ENCODE measurements around the gene GGCX.
"Not testable (repeated sequence)": the region's sequence is repeated elsewhere in the genome, so short reads cannot be mapped to it uniquely, and the experiment has no call there.

GGCX gene

GRCh38 chr2:85575739-85576138, 14.4 kb upstream of the GGCX start:
- no peak for DNase-seq (ENCODE audit: extremely low spot score)
- ChIA-PET POLR2A (interaction anchor here (1.1 to 3.0 kb wide), 2 partner anchors 19 to 36 kb away, joined by 3 to 14 read pairs; partner anchors contain the start of genes C2orf68 and RNF181), CTCF (no interaction called here)
- TF ChIP-seq ARNT (IDR thresholded peaks at IDR 0.05) (no peak), BHLHE40 (IDR thresholded peaks at IDR 0.05; ENCODE audit: borderline replicate concordance) (no peak), TARDBP (IDR thresholded peaks at IDR 0.05) (no peak), LEF1 (IDR thresholded peaks at IDR 0.05; ENCODE audit: borderline replicate concordance) (no peak), SP1 (IDR thresholded peaks at IDR 0.05) (no peak), FOXK2 (IDR thresholded peaks at IDR 0.05) (no peak), FOXA1 (IDR thresholded peaks at IDR 0.05) (no peak), FOXM1 (IDR thresholded peaks at IDR 0.05; ENCODE audit: borderline replicate concordance) (no peak), CTBP1 (IDR thresholded peaks at IDR 0.05; ENCODE audit: borderline replicate concordance) (no peak), ZNF384 (IDR thresholded peaks at IDR 0.05) (no peak), ELF4 (IDR thresholded peaks at IDR 0.05) (no peak), SUZ12 (IDR thresholded peaks at IDR 0.05) (no peak), HDGF (IDR thresholded peaks at IDR 0.05; ENCODE audit: borderline replicate concordance) (no peak), L3MBTL2 (conservative IDR thresholded peaks at IDR 0.05) (no peak)

GRCh38 chr2:85566265-85566664, 5.0 kb upstream of the GGCX start:
- TF ChIP-seq LEF1 (IDR thresholded peaks at IDR 0.05; ENCODE audit: borderline replicate concordance), result no peak
- POLR2A ChIA-PET, result interaction anchor here (1.8 kb wide), 1 partner anchor 46 kb away, joined by 5 read pairs; the partner anchor contains the start of gene C2orf68
- CTCF ChIA-PET, result no interaction called here
- no peak for DNase-seq (ENCODE audit: extremely low spot score)

- ChIA-PET POLR2A (no interaction called here), CTCF (no interaction called here)
- DNase-seq (ENCODE audit: extremely low spot score), result no peak
- no peak for TF ChIP-seq FOXM1 (IDR thresholded peaks at IDR 0.05; ENCODE audit: borderline replicate concordance)
- TF ChIP-seq ZNF384 (IDR thresholded peaks at IDR 0.05), result no peak
- TF ChIP-seq TARDBP (IDR thresholded peaks at IDR 0.05), result no peak
- TF ChIP-seq FOXA1 (IDR thresholded peaks at IDR 0.05), result no peak
- no peak for TF ChIP-seq ARNT (IDR thresholded peaks at IDR 0.05)
- no peak for TF ChIP-seq HDGF (IDR thresholded peaks at IDR 0.05; ENCODE audit: borderline replicate concordance)
- no peak for TF ChIP-seq FOXK2 (IDR thresholded peaks at IDR 0.05)
- no peak for TF ChIP-seq L3MBTL2 (conservative IDR thresholded peaks at IDR 0.05)
- TF ChIP-seq NFRKB (IDR thresholded peaks at IDR 0.05), result no peak
- no peak for TF ChIP-seq CTBP1 (IDR thresholded peaks at IDR 0.05; ENCODE audit: borderline replicate concordance)
- no peak for TF ChIP-seq LEF1 (IDR thresholded peaks at IDR 0.05; ENCODE audit: borderline replicate concordance)
- no peak for TF ChIP-seq SUZ12 (IDR thresholded peaks at IDR 0.05)
- TF ChIP-seq BHLHE40 (IDR thresholded peaks at IDR 0.05; ENCODE audit: borderline replicate concordance), result no peak
- no peak for TF ChIP-seq ELF4 (IDR thresholded peaks at IDR 0.05)
- TF ChIP-seq SP1 (IDR thresholded peaks at IDR 0.05), result no peak
- TF ChIP-seq PKNOX1 (IDR thresholded peaks at IDR 0.05), result no peak
Observed at GRCh38 chr2:85564144-85564563, 2.9 kb upstream of the GGCX start.

- POLR2A ChIA-PET, result interaction anchor here (0.6 to 4.0 kb wide), 19 partner anchors 9 to 172 kb away, joined by 3 to 30 read pairs (median 5); partner anchors contain the start of genes C2orf68, MAT2A, RNF181 and SH2D6
- no peak for TF ChIP-seq ARNT (IDR thresholded peaks at IDR 0.05)
- no peak for TF ChIP-seq FOXM1 (IDR thresholded peaks at IDR 0.05; ENCODE audit: borderline replicate concordance)
- TF ChIP-seq PKNOX1 (IDR thresholded peaks at IDR 0.05), result no peak
- TF ChIP-seq HDGF (IDR thresholded peaks at IDR 0.05; ENCODE audit: borderline replicate concordance), result no peak
- TF ChIP-seq ELF4 (IDR thresholded peaks at IDR 0.05), result no peak
- no peak for TF ChIP-seq ZNF384 (IDR thresholded peaks at IDR 0.05)
- TF ChIP-seq NFRKB (IDR thresholded peaks at IDR 0.05), result no peak
- no peak for TF ChIP-seq CTBP1 (IDR thresholded peaks at IDR 0.05; ENCODE audit: borderline replicate concordance)
- no peak for TF ChIP-seq SUZ12 (IDR thresholded peaks at IDR 0.05)
- TF ChIP-seq SP1 (IDR thresholded peaks at IDR 0.05), result no peak
- TF ChIP-seq FOXK2 (IDR thresholded peaks at IDR 0.05), result no peak
- no peak for TF ChIP-seq LEF1 (IDR thresholded peaks at IDR 0.05; ENCODE audit: borderline replicate concordance)
- no peak for TF ChIP-seq TARDBP (IDR thresholded peaks at IDR 0.05)
- TF ChIP-seq L3MBTL2 (conservative IDR thresholded peaks at IDR 0.05), result no peak
- no peak for TF ChIP-seq FOXA1 (IDR thresholded peaks at IDR 0.05)
- no peak for TF ChIP-seq BHLHE40 (IDR thresholded peaks at IDR 0.05; ENCODE audit: borderline replicate concordance)
- CTCF ChIA-PET, result interaction anchor here (0.6 to 1.6 kb wide), 3 partner anchors 9 to 393 kb away, joined by 3 to 24 read pairs (median 6); no protein-coding TSS in a partner anchor
- DNase-seq (ENCODE audit: extremely low spot score), result no peak
Observed at GRCh38 chr2:85560812-85561279, 447 bp downstream of the GGCX start.

GRCh38 chr2:85560403-85560726, 928 bp downstream of the GGCX start:
- ChIA-PET POLR2A (interaction anchor here (0.6 to 4.0 kb wide), 15 partner anchors 8 to 172 kb away, joined by 3 to 30 read pairs (median 5); partner anchors contain the start of genes MAT2A, RNF181, SH2D6 and TMEM150A), CTCF (interaction anchor here (0.6 to 1.6 kb wide), 4 partner anchors 9 to 393 kb away, joined by 3 to 24 read pairs (median 5); partner anchors contain the start of gene MAT2A)
- DNase-seq (ENCODE audit: extremely low spot score), result not testable (repeated sequence)

GRCh38 chr2:85558160-85558559, 3.1 kb downstream of the GGCX start:
- ChIA-PET POLR2A (interaction anchor here (0.7 to 4.0 kb wide), 3 partner anchors 18 to 139 kb away, joined by 3 to 30 read pairs (median 5); partner anchors contain the start of genes MAT2A and SH2D6), CTCF (no interaction called here)
- TF ChIP-seq TARDBP (IDR thresholded peaks at IDR 0.05) (no peak), SP1 (IDR thresholded peaks at IDR 0.05) (no peak), ZNF384 (IDR thresholded peaks at IDR 0.05) (no peak), NFRKB (IDR thresholded peaks at IDR 0.05) (no peak)
- DNase-seq (ENCODE audit: extremely low spot score), result no peak

GRCh38 chr2:85557130-85557529, 4.2 kb downstream of the GGCX start:
- no peak for TF ChIP-seq L3MBTL2 (conservative IDR thresholded peaks at IDR 0.05)
- TF ChIP-seq FOXA1 (IDR thresholded peaks at IDR 0.05), result no peak
- no peak for TF ChIP-seq LEF1 (IDR thresholded peaks at IDR 0.05; ENCODE audit: borderline replicate concordance)
- TF ChIP-seq HDGF (IDR thresholded peaks at IDR 0.05; ENCODE audit: borderline replicate concordance), result no peak
- no peak for TF ChIP-seq PKNOX1 (IDR thresholded peaks at IDR 0.05)
- TF ChIP-seq NFRKB (IDR thresholded peaks at IDR 0.05), result no peak
- TF ChIP-seq FOXK2 (IDR thresholded peaks at IDR 0.05), result no peak
- TF ChIP-seq CTBP1 (IDR thresholded peaks at IDR 0.05; ENCODE audit: borderline replicate concordance), result no peak
- no peak for TF ChIP-seq ARNT (IDR thresholded peaks at IDR 0.05)
- no peak for TF ChIP-seq SP1 (IDR thresholded peaks at IDR 0.05)
- no peak for TF ChIP-seq SUZ12 (IDR thresholded peaks at IDR 0.05)
- TF ChIP-seq BHLHE40 (IDR thresholded peaks at IDR 0.05; ENCODE audit: borderline replicate concordance), result no peak
- TF ChIP-seq ELF4 (IDR thresholded peaks at IDR 0.05), result no peak
- no peak for TF ChIP-seq TARDBP (IDR thresholded peaks at IDR 0.05)
- no peak for TF ChIP-seq FOXM1 (IDR thresholded peaks at IDR 0.05; ENCODE audit: borderline replicate concordance)
- no peak for TF ChIP-seq ZNF384 (IDR thresholded peaks at IDR 0.05)
- ChIA-PET CTCF (interaction anchor here (1.1 kb wide), 1 partner anchor 137 kb away, joined by 4 read pairs; no protein-coding TSS in a partner anchor), POLR2A (interaction anchor here (1.4 to 2.9 kb wide), 4 partner anchors 18 to 138 kb away, joined by 3 to 17 read pairs (median 6); partner anchors contain the start of genes C2orf68, MAT2A, RNF181 and SH2D6)
- no peak for DNase-seq (ENCODE audit: extremely low spot score)

Measured in HEK293T (cell line).